Head of caudate nucleus (tissue), 42 donors: Measurements from ENCODE around the gene RAD23A.
"Not testable (repeated sequence)": the region's sequence is repeated elsewhere in the genome, so short reads cannot be mapped to it uniquely, and the experiment has no call there.

Experiments
- DNase-seq, 42 donors: peaks; one replicate each; pipeline versions ENCODE4 v3.0.0 to v3.0.0-alpha.2; 2020 to 2021; ENCODE audit warnings: mixed read lengths in 7 of 42
- intact Hi-C: fragments of 100-400 bp; cut with DNase I; formaldehyde crosslinking; loops from one replicate; pipeline ENCODE4 v1.15.0; 2022

RAD23A gene

GRCh38 chr19:12945479-12946091 is at the start of gene RAD23A:
RAD23A (plus strand) TSS chr19:12945862; CDS start chr19:12945949, 87 bp downstream.
- intact Hi-C loops, result loop anchor here (1.0 kb wide), 1 partner anchor 26 kb away; the partner anchor contains the start of gene SYCE2
- peak; percentile 84 to 97 (median 92) for DNase-seq

- intact Hi-C loops, result no loop called here
- DNase-seq, result no peak
Measured at GRCh38 chr19:12896460-12896859, 49.2 kb upstream of the RAD23A start.

GRCh38 chr19:12899891-12900518 is 45.7 kb upstream of the RAD23A start:
- intact Hi-C loops, result no loop called here
- no peak for DNase-seq

GRCh38 chr19:12907166-12907565 is 38.5 kb upstream of the RAD23A start:
- no peak for DNase-seq
- intact Hi-C loops, result no loop called here

- intact Hi-C loops, result no loop called here
- no peak for DNase-seq
Measured at GRCh38 chr19:12912571-12912970, 33.1 kb upstream of the RAD23A start.

- DNase-seq, result peak; percentile 64 to 90 (median 78)
- intact Hi-C loops, result no loop called here
Measured at GRCh38 chr19:12913011-12913561, 32.6 kb upstream of the RAD23A start.

- peak in 23 of 42 donors; percentile 4 to 66 (median 32) for DNase-seq
- intact Hi-C loops, result no loop called here
Measured at GRCh38 chr19:12913851-12914690, 31.6 kb upstream of the RAD23A start.

GRCh38 chr19:12915860-12916259 is 29.8 kb upstream of the RAD23A start:
- DNase-seq, intact Hi-C loops: not testable (repeated sequence)

- DNase-seq, result no peak
- intact Hi-C loops, result no loop called here
Measured at GRCh38 chr19:12918253-12918652, 27.4 kb upstream of the RAD23A start.

- DNase-seq, result no peak
- intact Hi-C loops, result loop anchor here (2.0 kb wide), 1 partner anchor 36 kb away; the partner anchor contains the start of gene GADD45GIP1
Measured at GRCh38 chr19:12921047-12921446, 24.6 kb upstream of the RAD23A start.

GRCh38 chr19:12922959-12923358 is 22.7 kb upstream of the RAD23A start:
- DNase-seq, result no peak
- intact Hi-C loops, result no loop called here

- intact Hi-C loops, result no loop called here
- no peak for DNase-seq
Measured at GRCh38 chr19:12924621-12925310, 20.9 kb upstream of the RAD23A start.

GRCh38 chr19:12930002-12930645 is 15.5 kb upstream of the RAD23A start:
- intact Hi-C loops, result loop anchor here (5.0 kb wide), 1 partner anchor 38 kb away; the partner anchor contains the start of gene GCDH
- no peak for DNase-seq

- DNase-seq, result no peak
- intact Hi-C loops, result loop anchor here (5.0 kb wide), 1 partner anchor 40 kb away; the partner anchor contains the start of gene GCDH
Measured at GRCh38 chr19:12932392-12933286, 13.0 kb upstream of the RAD23A start.

- intact Hi-C loops, result loop anchor here (5.0 kb wide), 1 partner anchor 41 kb away; the partner anchor contains the start of gene GCDH
- DNase-seq, result peak; percentile 92 to 99 (median 96)
Measured at GRCh38 chr19:12933287-12934072, 12.2 kb upstream of the RAD23A start, which contains the start of gene FARSA. FARSA (minus strand) TSS chr19:12933711; CDS start chr19:12933696, 15 bp downstream.

- intact Hi-C loops, result no loop called here
- no peak for DNase-seq
Measured at GRCh38 chr19:12935071-12935470, 10.6 kb upstream of the RAD23A start.
